HG02938 (cell line): ENCODE data around the gene NPAS2.

Source experiments
- ATAC-seq: cut with Tn5 transposase; IDR thresholded peaks from one replicate; pipeline ENCODE4 v1.9.1; 2021; ENCODE audit warnings: mild to moderate bottlenecking, moderate library complexity; ENCODE audit not compliant: unreplicated experiment

NPAS2 gene

DNA sequence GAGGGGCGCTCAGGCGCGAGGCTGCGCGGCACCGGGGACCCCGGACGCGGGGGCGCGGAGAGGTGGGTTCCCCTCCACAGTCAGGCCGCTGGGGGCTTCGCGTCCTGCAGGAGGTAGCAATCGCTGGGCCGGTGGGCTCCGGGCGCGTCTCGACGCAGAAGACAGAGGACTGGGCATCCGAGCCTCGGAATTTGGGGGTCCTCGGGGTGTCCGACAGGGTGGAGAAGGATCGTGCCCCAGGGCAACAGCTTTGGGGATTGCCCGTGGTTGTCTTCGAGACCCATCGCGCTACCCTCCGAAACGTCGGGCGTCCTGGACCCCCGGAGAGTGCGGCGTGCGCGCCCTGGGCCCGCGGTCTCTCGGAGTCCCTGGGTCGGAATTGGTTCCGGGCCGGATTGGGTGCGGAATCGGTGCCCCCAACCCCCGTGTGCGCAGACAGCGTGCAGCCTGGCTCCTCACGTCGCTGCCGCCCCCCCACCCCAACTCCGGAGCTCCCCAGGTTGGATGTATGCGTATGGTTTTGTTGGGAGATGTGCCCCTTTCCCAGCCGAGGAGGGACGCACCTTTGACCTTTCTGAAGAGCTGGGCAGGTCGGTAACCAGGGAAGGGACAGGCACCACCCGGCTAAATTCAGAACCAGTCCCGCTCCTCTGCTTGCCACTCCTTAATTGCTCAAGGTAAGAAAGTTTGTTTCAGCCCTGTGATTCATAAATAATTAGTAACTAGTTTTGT is 750 bp downstream of the NPAS2 start:
- ATAC-seq: no peak

DNA sequence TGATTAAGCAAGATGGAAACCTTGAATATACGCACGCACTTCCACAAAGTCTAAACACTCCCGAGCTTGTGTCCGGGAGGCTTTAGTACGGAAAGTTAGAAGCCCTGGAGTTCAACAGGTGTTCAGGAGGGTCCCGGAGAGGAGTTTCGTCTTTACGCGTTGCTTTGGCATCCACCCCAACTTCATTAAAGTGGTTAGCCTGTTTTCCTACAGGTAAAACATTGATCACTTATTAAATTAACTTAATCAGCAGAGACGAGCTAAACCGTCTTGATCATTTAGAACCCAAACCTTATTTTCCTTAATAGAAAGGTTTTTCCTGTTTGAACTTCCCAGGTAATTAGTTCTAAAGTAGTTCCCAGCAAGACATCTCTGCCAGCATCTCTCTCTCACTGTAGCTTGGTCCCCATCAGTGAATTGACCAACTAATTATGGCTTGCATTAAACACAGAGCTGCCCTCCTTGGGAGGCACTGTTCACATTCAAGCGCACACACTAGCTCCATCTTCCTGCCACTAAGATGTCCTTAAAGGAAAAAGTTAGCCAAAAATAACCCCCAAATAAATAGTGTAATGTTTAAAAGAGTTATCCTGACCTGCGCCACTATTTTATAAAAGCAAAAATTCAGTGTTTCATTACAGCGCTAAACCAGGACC is 1.4 kb downstream of the NPAS2 start:
- no peak for ATAC-seq

DNA sequence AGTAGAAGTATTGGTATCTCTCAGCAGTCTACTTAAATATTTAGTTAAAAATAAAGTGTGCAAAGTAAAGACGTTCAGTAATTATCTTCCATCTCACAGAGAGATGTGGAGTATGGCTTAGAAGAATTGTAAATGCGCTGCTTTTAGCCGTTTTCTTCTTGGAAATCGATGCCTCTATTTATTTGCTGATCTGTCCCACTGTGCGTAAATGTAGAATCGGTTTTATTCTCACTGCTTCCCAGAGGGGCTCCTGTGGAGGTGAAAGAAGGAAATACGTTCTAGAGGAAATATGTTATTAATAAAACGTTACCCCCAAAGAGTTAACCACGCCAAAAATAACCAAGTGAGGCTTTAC is 1.9 kb downstream of the NPAS2 start:
- no peak for ATAC-seq

DNA sequence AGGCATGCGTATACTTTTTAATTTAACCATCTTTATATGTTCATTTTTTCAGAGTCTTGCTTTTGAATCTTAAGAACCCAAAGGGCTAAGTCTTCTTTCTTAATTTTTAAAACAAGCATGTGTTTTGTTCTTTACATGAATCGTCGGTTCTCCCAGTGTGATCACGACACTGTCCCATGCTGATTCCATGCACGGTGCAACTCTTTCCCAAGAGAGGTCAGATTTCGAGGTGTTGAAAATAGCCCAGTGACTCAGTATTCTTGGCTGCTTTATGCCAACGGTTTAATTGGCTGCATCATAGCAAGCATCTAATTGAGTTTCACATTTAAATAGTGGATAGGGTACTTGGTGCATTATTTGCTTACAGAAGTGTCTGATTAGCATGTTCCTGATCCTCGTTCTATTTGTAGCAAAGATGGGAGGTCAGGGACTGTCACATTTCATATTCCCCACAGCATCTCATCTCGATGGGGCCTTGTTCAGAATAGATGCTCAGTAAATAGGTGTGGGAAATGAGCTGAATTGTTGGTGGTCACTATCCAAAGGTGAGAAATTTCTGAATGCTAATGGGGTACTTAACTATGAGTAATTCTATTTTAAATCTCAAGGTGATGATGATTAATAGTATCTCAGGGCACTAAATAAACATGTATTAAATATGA is 2.8 kb downstream of the NPAS2 start:
- no peak for ATAC-seq

DNA sequence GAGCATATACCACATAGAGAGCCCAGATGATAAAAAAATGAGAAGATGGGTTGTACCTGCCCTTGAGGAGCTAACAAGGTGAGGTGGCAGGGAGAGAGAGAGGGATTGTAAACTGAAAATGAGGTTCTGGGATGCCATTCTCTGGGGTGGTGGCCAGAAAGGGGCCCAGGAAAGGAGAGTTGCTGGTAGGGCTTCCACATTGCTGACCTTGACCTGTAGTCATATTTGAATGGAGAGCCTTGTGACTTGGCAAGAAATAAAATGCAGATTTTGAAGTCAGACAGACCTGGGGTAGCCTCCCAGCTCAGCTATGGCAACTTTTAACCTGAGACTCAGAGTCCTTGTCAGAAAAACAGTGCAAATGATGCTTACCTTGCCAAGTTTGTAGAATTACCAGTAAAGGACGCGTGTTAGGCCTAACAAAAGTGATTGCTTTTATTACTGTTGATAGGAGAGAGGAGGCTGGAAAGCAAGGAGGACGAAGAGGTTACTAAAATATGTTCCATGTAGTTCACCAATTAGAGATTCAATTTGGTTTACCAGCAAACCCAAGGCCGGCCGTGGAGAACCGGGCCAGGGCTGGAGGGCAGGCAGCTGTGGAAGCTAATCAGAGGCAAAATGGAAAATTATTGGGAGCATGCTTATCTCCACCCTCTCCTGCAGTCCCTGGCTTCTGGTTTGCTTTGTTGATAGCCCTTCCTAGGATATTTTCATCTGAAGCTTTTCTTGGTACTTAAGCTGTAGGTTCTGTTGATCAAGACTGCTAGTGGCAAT is 3.9 kb downstream of the NPAS2 start:
- ATAC-seq: no peak

DNA sequence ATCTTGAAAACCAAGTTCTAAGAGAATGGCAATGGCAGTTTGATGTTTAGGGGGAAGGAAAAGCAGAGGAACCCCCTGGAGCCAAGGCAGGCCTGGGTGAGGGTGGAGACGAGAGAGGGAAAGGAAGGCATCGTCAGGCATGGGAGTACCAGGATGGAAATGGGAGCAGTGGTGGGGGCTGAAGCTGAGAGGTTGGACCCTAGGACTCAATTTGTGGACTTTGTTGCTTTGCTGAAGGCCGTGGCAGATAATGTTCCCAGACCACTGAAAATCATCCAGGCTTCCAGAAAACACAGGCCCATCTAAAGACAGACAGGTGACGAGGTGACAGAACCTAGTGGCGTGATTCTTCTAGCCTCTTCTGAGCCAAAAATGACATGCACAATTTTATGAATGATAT is 4.9 kb downstream of the NPAS2 start:
- ATAC-seq: no peak

DNA sequence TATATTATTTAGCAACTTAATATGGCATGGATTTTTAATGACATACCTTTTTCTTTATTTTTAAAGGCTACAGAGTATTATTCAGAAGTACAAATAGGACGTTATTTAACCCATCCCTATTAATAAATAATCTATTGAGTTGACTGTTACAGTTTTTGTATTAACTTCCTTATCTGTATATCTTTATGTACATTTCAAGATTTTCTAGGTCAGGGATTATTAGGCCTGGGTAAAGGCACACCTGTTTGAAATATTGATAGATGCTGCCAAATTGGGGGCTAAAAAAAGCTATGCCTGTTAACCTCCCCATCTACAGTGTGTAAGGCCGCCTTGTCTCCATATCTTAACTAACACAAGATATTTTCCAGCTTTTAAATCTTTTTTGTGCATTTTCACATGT is 6.6 kb downstream of the NPAS2 start:
- no peak for ATAC-seq

DNA sequence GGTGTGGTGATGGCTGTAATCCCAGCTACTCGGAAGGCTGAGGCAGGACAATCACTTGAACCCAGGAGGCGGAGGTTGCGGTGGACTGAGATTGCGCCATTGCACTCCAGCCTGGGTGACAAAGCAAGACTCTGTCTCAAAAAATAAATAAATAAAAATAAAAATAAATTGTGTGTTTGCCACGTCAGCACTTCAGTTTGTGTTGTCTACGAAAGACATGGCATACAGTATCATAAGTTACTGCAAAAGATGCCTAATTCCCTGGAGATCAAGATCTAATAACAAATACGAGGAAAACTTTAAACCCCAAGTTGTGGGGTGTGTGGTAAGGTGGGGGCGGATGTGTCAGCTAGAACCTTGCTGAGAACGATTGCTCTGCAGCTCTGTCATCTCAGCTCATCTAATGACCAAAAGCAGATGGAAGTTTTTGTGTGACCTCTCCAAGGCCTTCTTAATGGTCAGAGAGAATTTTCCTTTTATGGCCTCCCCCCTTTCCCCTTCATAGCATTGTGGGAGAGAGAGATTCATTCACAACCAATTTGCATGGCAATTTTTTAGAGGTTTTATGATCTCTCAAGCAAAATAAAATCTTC is 11.3 kb downstream of the NPAS2 start:
- ATAC-seq: no peak

DNA sequence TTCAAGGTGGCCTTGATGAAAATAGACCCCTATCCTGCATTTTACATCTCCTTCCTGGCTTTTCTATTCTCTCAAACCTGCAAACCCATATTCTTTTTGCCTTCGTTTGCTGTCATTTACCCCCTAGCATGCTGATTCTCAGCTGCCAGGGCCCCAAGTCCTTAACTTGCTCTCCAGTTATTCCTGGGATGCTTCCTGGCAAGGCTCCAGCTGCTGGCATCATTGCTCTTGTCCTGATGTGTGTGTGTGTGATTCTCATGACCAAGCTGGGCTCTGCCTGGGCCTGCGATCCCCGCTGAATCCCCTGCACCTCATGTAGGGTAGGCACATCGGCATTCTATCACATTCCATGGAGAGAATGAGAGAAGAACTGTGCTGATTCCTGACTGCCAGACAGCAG is 11.9 kb downstream of the NPAS2 start:
- no peak for ATAC-seq

DNA sequence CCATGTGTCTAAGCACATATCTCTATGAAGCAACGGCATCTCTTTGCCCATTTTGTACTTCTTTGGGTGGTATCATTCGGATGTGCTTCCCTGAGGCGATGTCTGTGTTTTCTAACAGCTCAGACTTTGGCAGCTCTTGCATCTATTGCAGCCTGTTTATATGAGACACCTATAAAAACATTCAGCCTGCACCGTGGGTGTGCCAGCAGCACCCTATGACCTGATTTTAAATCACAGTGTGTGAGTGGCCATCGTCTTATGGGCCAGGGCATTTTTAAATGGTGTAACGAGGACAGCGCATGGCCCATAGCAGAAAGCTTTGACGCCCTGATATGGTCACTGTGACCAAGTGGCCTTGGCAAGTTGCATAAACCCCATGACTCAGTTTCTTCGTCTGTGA is 12.9 kb downstream of the NPAS2 start:
- no peak for ATAC-seq

DNA sequence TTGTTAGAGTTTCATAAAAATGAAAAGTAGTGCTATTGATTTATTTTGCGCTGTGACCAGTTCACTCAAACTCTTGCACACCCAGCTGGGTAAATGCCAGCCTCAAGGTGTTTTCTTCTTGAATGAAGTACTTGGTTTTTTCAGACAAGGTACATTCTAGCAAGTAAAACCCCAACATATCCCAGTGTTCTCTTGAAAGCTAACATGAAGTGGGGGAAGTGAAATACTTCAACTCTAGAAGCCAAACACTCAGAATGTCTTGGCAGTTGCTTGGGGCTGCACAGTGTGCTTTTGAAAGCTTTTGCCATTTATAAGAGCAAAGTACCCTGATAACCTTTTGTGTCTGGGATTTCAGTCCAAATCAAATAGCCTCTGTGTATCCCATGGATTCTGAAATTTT is 13.4 kb downstream of the NPAS2 start:
- ATAC-seq: no peak

DNA sequence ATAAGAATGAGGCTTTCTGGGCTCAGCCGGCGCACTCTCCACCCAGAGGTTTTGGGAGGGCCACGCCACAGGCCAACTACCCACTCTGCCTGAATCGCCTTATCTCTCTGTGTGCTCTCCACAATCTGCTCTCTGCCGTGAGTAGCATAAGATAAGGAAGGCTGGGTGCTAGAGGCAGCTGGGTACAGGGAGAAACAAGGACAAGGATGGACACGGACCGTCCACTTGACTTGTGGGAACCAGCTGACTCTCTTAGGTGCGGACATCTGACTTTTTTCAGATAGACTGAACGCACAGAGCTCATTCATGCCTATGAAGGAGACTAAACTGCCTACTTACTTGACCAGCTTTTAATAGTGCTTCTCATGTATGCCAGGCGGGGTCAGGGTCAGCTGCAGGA is 14.3 kb downstream of the NPAS2 start:
- ATAC-seq: no peak

DNA sequence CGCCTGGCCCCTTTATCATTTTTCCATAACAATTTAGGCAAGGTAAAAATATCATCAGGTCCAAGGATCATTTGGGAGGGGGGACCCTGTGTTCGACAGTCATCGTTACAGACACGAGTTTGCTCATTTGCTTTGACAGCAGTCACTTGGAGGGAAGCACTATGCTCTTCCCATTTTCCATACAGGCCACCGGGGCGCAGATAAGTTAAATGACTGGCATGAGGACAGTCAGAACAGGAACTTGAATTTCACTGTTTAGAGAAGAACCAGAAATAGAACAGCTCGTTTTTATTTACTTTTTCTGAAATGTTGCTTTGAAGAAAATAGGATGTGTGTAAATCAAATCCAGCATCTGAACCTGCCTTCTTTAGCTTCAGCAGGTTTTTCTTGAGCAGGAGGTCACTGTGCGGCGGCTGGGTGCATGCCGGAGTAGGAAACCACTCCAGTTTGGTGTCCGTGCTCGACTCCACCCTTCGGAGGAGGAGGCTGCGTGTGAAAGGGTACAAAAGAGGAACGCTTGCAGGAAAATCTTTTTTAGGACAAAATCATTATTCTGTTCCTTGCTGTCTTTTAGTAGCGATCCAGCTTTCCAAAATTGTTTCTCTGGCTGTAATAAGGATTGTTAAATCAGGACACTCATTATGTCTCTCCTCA is 15.2 kb downstream of the NPAS2 start:
- ATAC-seq: no peak

DNA sequence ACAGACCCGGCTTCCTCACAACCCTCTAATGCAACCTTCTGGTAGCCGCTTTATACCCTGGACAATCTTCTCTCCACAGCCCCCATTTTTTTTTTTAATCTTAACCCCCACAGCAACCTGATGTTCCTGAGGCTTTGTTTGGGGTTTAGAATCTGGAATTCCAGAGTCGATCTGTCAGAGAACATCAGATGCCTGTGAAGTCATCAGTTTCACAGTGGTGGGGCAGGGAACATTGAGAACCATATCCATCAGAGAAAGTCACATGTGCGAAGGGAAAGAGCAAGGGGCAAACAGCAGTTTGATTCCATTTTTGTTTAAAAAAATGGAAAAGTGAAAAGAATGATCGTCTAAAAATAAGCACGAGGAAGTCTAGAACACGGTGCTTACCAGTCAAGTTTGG is 20.6 kb downstream of the NPAS2 start:
- no peak for ATAC-seq

DNA sequence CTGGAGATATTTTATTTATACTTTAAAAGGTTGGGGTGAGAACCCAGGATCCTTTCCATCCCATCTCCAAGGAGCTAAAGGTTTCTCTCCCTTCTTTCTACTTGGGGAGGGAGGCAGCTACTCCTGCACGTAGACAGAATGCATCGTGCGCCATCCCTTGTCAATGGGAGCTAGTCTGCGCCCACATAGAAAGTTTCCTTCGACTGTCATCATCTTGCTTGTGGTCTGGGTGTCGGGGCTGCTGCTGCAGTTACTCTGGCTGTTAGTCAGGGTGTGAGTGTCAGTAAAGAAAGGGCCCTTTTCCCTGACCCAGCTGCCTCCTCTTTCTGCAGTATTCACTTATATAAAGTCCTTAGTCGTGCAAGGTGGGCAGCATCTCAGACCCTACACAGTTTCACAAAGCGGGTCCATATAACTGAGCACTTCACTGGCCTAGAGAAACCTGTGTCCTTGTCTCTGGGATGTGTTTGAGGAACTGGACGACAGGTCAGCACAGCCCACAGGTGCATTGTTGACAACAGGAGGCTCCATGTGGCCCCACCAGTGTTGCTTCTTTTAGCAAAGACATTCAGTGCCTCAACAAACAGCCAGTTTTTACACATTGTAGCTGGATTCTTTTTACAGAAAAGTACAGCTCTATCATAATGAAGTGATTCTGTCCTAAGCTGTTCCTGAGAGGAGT is 22.4 kb downstream of the NPAS2 start:
- no peak for ATAC-seq

DNA sequence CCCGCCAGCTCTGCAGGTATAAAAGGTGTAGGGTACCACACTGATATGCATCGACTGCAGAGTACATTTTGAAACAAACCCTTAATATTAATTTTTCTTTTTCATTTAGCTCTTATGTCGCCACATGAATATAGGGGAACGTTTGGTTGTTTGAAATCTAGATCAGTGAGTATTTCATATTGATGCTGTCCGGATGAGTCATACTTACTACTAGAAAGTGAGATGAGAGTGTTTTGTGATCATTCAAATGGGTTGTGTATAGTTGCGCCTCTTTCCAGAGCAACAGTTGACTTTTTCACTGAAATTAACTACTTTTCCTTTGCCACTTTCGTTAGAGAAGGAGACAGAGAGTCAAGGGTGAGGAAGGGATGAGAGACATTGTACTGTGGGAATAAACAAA is 24.6 kb downstream of the NPAS2 start:
- no peak for ATAC-seq

DNA sequence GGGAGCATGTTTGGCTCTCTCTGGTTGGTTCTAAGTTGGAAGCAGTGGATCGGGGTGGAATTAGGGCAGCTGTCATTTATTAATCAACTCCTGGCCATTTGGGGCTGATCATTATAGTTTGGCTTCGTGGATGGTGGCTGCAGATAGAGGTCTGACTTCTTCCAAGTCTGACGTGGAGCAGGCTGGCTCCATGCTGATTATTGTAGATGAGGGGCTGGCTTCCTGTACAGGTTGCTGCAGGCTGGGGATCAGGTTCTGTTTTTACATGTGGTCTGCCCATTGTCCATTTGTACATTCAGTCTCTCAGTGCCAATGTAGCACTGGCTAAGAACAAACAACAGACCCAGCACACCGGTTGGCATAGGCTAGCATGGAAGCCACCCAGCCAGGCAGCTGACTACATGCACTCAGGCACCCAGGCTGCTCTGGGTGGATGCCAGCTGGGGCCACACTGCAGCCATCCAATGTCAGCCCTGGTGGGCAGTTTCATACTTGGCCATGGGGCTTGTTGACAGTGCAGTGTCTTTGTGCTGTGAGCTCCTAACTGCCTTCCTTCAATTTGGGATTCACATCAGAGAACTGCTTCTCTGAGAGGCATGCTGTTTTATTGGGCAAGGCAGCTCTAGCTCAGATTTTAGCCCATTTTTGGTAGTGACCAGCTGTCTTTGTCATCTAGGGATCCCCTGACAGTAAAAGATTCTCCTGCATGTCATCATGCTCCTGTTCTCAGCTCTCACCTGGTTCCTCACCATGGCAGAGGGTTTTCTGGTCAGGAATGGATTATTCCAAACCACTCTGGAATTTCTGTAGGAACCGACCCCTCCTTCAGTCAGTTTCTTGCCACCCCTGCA is 25.4 kb downstream of the NPAS2 start:
- ATAC-seq: no peak

DNA sequence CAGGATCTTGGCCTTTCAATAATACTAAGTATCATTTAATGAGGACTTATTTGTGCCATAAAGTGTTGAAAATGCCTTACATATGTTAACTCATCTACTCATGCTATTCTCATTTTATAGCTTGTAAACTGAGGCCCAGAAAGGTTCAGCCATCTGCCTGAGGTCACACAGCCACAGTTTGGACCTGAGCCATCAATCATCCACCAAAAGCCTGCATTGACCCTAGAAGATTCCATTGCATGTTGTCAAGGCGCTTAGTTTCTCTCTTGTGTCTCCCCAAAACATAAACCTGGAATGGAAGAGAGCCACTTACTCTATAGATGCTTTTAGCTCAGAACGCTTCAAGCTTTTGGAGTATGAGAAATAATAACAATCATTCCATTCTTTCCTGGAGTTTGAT is 26.8 kb downstream of the NPAS2 start:
- no peak for ATAC-seq

DNA sequence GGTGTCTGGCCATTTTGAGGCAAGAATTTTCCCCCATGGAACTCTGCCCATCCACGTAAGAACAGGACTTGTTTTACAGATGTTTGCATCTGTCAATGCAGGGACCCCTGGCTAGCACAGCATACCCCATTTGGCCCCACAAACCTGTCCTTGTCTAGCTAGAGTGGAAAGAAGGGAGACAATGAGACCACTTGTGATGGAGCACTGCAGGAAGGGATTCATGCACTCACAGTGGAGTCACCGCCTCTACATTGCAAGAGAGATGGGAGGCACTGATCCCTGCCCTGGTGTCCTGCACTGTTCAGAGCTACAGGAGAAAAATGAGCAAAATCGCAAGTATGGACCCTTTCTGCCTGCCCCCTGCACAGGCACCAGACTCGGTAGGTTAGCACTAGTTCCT is 32.5 kb downstream of the NPAS2 start:
- ATAC-seq: no peak
